Activated naive CD8-positive, alpha-beta T cell treated with anti-CD3 and anti-CD28 coated beads, Interleukin-2, amount 50 U/mL, for 16 hours (primary cell): Measurements from ENCODE around the gene ADARB2.

Experiments used
- DNase-seq: peaks from one replicate; pipeline ENCODE4 v3.0.0-alpha.2; 2020; ENCODE audit warnings: low read depth, low spot score

Gene ADARB2

GRCh38 chr10:1571587-1572237 lies 165.6 kb downstream of the ADARB2 start:
- DNase-seq, result no peak

GRCh38 chr10:1570416-1571051 lies 166.8 kb downstream of the ADARB2 start:
- DNase-seq, result no peak

DNA sequence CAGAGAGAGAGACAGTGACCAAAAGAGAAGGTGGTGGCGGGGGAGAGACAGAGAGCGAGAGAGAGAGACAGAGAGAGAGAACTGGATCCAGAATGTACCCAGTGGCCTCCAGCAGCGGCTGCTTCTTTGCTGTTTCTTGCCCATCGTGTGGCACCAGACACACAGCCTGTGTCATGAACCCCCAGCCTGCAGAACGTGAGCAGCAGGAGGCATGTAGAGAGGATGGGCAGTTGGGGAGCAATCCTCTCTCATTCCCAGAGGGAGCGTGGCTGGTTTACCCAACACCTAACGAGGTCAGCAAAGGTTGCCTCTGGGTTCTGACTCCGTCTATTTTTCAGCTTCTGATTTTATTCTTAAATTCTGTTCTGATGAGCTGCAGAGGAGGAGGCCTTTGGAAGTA lies 168.1 kb downstream of the ADARB2 start:
- no peak for DNase-seq

GRCh38 chr10:1567742-1568495 lies 169.4 kb downstream of the ADARB2 start:
- no peak for DNase-seq

GRCh38 chr10:1567152-1567551 lies 170.2 kb downstream of the ADARB2 start:
- DNase-seq, result no peak

DNA sequence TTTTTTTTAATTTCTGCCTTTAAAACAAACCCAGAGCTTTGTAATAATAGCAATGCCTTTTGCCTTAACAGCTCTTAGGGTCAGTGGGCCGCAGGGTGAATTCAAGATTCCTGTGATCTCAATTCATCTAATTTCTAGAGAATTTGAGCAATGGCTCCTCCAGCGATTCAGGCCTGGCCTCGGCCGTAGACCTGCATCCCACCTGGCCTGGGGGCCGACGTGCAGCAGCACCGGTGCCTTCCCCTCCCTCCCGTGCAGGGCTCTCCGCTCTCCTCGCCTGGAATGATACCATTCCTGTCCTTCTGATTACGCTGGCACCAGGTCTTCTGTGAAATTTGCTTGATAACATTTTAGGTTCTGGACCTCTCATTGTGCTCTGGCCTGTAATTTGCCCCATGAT lies 172.5 kb downstream of the ADARB2 start:
- DNase-seq, result no peak

- DNase-seq, result no peak
Observed at GRCh38 chr10:1563028-1563427, 174.3 kb downstream of the ADARB2 start.

GRCh38 chr10:1561731-1562337 lies 175.5 kb downstream of the ADARB2 start:
- DNase-seq, result no peak

DNA sequence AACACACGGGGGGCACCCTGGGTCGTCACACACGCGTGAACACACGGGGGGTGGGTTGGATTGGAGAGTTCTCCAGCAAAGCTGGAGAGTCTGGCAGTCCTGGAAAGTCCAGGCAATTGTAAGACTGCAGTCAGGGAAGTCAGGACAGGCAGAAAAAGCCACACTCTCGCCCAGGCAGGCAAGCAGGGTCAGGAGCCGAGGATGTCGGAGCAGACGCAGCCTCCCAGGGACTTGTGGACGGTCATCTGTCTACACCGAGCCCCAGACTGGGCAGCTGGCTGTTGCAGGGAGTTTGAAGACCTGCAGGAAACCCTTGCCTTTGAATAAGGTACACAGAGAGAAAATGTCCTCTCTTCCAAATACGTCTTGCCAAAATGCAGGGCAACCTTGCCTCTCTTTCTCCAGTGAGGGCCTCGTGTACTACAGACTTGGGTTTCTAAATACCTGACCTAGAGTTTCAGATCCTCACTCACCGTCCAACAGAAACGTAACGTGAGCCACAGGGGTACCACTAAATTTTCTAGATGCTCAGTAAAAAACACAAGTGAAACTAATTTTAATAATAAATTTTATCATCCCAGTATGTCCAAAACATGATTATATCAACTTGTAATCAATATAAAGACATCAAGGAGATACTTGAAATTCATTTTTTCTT lies 176.7 kb downstream of the ADARB2 start:
- no peak for DNase-seq

DNA sequence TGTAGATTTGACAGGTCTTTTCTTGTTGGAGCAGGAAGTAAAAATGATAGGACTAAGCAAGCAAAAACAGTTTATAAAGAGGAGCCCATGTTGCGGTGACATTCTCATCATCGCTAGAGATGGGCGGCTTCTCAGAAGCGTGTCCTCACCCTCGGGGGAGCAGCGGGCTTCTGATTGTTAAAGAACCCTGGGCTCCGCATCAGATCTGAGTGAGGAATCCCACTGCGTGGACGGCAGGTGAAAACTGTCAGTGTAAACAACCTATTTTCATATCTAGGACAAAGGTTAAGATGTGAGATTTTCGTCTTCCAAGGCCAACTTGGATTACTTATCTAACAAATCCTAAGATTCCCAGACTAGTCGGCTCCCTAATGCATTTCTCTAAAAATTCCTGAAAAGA lies 177.6 kb downstream of the ADARB2 start:
- no peak for DNase-seq

GRCh38 chr10:1559311-1559710 lies 178.0 kb downstream of the ADARB2 start:
- no peak for DNase-seq

- DNase-seq, result no peak
Observed at GRCh38 chr10:1558906-1559305, 178.4 kb downstream of the ADARB2 start.

GRCh38 chr10:1557081-1557480 lies 180.2 kb downstream of the ADARB2 start:
- no peak for DNase-seq

DNA sequence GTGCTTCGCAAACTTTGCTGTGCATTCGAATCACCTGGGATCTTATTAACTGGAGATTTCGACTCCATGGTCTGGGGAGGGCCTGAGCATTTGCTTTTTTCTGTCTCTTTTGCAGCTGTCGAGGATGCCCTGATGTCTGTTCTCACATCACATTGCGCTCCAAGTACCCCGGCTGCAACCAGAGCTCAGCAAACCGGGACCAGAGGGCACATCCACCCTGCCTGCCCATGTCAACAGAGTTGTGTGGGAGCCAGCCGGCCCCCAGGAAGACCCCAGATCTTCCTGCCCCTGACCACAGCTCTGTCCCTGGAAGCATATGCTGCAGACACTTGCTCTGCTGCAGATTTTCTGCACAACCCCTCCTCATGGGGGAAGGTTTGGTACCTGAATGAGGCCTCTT lies 180.8 kb downstream of the ADARB2 start:
- DNase-seq, result no peak

- no peak for DNase-seq
Observed at GRCh38 chr10:1553951-1554350, 183.4 kb downstream of the ADARB2 start.

DNA sequence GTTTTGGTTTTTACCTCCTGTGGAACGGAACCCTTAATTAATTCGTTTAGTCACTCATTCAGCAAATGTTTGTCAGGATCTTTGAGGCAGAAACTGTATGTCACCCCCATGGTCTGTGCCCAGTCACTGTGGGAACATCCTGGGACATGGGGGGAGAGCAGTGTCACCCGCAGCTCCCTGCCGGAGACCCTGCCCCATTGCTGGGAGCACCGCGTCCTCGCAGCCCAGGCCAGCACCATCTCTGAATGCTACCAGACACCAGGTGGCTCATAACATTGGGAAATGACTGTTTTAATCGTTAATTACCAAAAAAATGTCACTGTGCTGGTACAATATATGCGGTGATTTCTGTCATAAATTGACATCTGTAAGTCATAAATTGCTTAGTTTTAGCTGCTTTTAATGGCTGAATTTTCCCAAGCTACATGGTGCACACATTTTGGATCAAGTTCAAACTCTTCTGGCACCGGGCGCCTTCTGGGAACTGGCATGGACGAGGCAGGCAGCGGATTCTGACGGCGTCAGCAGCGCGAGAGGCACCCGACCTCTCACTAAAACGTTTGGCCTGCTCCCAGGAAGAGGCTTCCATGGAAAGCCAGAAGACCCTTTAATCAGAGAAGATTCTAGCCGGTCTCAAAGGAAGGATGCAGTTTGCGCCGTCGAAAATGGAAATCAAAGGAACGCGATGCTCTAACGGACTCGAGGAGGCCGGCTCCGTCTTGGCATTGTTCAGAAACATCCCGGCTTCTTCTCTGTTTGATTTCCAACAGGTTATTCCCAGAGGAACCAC lies 184.2 kb downstream of the ADARB2 start:
- no peak for DNase-seq

- DNase-seq, result no peak
Observed at GRCh38 chr10:1552406-1552805, 184.9 kb downstream of the ADARB2 start.

- no peak for DNase-seq
Observed at GRCh38 chr10:1551636-1552338, 185.5 kb downstream of the ADARB2 start.

DNA sequence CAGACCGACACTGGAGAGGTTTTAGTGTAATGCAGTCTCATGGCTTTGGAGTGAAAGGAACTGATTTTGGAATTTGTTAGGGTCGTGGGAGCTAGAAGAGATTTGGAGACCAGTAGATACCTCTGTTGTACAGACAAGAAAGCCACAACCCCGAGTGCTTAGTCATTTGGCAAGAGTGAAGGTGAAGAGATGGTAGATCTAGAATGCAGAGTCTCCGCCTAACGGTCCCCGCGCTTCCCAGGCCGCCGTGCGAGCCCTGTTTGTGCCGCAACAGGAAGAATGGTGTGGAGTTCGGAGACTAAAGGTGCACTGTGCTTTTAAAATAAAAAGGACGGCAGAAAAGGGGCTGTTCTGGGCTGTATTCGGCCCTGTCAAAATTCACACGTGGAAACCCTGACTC lies 186.7 kb downstream of the ADARB2 start:
- DNase-seq, result no peak

DNA sequence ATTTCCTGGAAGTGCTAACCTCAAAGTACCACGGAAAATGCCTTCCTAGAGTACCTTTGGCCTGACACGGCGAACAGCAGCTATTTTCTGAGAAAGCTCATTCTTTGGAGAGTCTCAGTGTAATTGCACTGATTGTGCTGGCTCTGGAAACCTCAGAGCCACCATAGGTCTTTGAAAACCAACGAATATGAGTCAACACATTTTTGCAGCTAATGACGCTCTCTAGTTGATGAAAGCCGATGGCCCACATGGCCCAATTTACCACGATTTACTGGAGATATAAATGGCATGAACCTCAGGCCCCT lies 187.1 kb downstream of the ADARB2 start:
- DNase-seq, result no peak
